Stimulated activated CD4-positive, alpha-beta T cell treated with anti-CD3 and anti-CD28 coated beads, Interleukin-12 subunit alpha, Interleukin-12 subunit beta, amount 100 ng/mL, for 4 hours (primary cell): Measurements from ENCODE around the gene RFX4.
A peak's percentile ranks its signal among the peaks of the same experiment; 100 is the strongest.

Experiments used
- DNase-seq: peaks from one replicate; pipeline ENCODE4 v3.0.0-alpha.2; 2020

RFX4 gene

GRCh38 chr12:106767954-106768822 is 185.4 kb downstream of the RFX4 start:
- DNase-seq = no peak

DNA sequence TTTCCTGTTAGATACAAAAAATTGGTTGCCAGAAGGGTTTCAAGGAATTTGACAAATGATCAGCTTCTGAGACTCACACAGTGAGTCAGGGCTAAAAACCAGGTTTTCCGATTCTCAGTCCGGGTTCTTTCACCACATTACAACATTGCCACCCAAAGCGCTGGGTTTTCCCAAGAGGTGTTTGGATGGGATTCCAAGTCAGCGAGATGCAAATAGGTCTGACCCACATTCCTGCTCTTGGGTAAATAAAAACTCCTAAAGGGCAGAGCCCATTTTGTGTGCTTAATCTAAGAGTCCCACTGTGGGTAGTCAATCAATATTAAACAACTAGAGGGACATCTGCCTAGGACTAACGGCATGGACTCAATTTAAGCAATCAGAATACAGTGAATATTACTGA is 186.3 kb downstream of the RFX4 start:
- DNase-seq = no peak

DNA sequence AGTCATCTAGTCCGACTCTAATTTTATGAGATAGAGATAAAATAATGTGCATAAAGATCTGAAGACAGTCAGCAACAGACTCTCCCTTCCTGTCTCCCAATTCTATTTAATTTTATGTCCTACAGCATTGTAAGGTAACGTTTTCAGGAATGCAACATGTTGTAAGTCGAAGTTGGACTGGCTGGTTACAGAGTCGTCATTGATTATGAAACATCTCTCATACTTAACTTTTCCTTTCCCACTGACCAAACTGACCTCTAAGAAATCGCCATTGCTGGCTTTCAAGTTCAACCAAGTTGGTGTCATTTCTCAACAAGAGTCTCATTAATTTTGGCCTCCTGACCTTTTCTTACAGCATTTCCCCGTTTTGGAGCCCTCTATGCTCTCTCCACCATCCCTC is 186.7 kb downstream of the RFX4 start:
- no peak for DNase-seq

DNA sequence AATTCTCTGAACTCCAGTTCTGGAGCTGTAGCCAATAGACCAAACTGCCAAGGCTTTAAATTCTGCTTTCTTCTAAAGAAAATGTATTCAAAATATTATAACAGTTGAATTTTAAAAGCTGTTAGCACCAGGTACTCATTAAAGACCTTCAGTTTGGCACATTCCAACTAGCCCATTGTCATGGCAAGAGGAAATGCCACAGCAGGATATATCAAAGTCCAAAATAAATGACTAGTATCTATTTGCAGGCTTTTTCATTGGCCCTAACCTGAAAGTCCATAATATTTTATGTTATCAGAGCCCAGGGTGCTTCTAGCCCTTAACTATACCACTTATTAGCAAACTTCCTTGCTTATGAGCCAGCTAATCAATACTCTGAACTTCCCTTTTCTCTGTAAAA is 188.6 kb downstream of the RFX4 start:
- DNase-seq = no peak

- DNase-seq = no peak
Measured at GRCh38 chr12:106773286-106774004, 190.6 kb downstream of the RFX4 start.

GRCh38 chr12:106774005-106774807 is 191.4 kb downstream of the RFX4 start, which contains the start of gene RIC8B:
TSS of gene RIC8B (plus strand) at chr12:106774682. CDS start at chr12:106774746, 64 bp downstream.
- DNase-seq = peak; percentile 76

- DNase-seq = no peak
Measured at GRCh38 chr12:106774808-106775524, 192.2 kb downstream of the RFX4 start.

GRCh38 chr12:106776897-106777296 is 194.1 kb downstream of the RFX4 start:
- no peak for DNase-seq

GRCh38 chr12:106780010-106780631 is 197.3 kb downstream of the RFX4 start:
- no peak for DNase-seq

- DNase-seq = no peak
Measured at GRCh38 chr12:106782619-106783018, 199.8 kb downstream of the RFX4 start.

- DNase-seq = no peak
Measured at GRCh38 chr12:106783515-106783914, 200.7 kb downstream of the RFX4 start.

GRCh38 chr12:106790020-106790419 is 207.2 kb downstream of the RFX4 start:
- no peak for DNase-seq

DNA sequence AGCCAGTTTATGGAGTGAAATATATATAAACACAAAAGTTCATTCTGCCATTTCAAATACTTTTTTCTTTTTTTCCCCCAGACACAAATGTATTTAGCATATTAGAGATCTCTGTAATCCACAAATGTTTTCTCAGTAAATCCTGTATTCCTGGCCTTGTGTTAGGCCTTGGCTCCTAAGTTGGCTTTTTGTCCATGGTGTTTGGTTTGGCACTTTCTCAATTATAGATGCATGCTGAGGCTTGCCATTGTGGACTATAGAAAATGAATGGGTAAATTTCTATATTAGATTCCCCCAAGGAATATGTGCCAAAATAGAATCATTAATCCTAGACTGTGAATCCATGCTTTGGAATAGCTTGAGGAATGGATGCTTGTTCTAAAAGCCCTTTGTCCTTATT is 208.7 kb downstream of the RFX4 start:
- no peak for DNase-seq

DNA sequence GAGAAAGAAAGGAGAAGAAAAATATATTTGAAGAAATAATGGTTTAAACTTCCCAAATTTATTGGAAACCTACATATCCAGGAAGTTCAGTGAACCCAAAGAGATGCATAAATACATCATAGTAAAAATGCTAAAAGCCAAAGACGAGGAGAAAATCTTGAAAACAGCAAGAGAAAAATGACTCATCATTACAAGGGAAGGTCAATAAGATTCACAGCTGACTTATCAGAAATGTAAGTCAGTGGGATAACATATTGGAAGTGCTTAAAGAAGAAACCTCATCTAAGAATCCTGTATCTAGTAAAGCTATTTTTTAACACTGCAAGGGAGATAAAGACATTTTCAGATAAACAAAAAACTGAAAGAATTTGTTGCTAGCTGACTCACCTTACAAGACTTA is 211.6 kb downstream of the RFX4 start:
- DNase-seq = no peak

GRCh38 chr12:106801167-106801708 is 218.4 kb downstream of the RFX4 start:
- no peak for DNase-seq

DNA sequence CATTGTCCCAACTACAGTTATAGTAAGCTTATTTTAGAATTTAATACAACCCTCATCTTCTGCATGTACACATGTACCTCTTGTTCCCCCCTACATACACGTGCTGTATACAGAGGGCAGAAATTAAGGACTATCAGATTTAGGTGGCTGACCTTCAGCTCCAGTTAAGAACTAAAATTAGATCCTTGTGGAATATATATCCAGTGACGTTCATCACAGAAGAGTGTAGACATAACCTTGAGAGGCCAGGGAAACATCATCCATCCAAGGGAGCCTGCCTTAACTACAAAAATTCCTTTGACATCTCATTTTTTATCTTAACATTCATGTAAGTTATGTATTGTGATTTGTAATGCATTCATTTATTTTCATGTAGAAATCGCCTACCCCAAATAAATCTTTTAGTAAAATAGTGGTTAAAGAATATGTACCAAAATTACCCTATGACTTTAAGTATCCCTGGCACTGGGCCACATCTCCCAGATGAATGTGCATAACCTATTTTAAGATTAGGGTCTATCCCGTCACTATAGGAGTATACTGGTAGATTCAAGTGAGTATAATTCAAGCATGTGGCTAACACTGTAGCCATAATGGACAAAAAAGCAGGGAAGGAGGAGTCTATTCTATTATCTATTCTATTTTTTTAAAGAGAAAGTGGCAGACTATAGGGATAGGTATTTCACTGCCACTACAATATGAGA is 219.2 kb downstream of the RFX4 start:
- DNase-seq = no peak

GRCh38 chr12:106804668-106805067 is 221.9 kb downstream of the RFX4 start:
- DNase-seq = no peak
